Duodenal mucosa (tissue), 2 donors: Measurements from ENCODE around the gene SHC1.
"Not testable (repeated sequence)": the region's sequence is repeated elsewhere in the genome, so short reads cannot be mapped to it uniquely, and the experiment has no call there.

Experiments
- H3K27ac ChIP-seq: one replicate; pipeline ENCODE4 v1.7.0; 2013; ENCODE audit warnings: low read depth, low read length
- H3K27me3 ChIP-seq, 2 donors: one replicate each; pipeline ENCODE4 v1.7.0; 2013; ENCODE audit warnings: low read length in 2 of 2, control low read depth in 1 of 2; ENCODE audit not compliant: insufficient read depth in 2 of 2, control insufficient read depth in 1 of 2
- H3K36me3 ChIP-seq, 2 donors: one replicate each; pipeline ENCODE4 v1.7.0; 2013; ENCODE audit warnings: low read length in 2 of 2, control low read depth in 1 of 2; ENCODE audit not compliant: insufficient read depth in 2 of 2, control insufficient read depth in 1 of 2
- H3K4me1 ChIP-seq, 2 donors: one replicate each; pipeline ENCODE4 v1.7.0; 2013; ENCODE audit warnings: low read length in 2 of 2, control low read depth in 1 of 2; ENCODE audit not compliant: insufficient read depth in 2 of 2, control insufficient read depth in 1 of 2
- H3K4me3 ChIP-seq, 2 donors: one replicate each; pipeline ENCODE4 v1.7.0; 2013; ENCODE audit warnings: low read length in 2 of 2, low read depth in 1 of 2
- H3K9ac ChIP-seq, 2 donors: one replicate each; pipeline ENCODE4 v1.7.0; 2013; ENCODE audit warnings: low read length in 2 of 2, low read depth in 1 of 2
- H3K9me3 ChIP-seq, 2 donors: one replicate each; pipeline ENCODE4 v1.7.0; 2013; ENCODE audit warnings: low read length in 2 of 2, control low read depth in 1 of 2; ENCODE audit not compliant: control insufficient read depth in 1 of 2

The SHC1 gene

DNA sequence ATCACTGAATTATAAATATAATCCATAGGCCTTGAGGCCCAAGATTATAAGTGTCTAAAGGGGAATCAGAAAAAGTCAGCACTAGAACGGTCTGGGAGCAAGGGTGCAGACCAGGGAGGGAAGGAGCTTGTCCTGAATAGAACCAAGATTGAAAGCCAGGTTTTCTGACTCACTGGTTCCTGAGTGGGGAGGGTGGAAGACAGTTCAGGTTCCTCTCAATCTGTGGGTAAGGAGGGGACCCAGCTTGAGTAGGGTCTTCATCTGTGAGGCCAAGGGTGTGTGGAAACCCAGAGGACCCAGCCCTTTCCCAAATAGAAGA is 23.7 kb upstream of the SHC1 start:
- H3K9me3 ChIP-seq: no peaks in the 10 kb centered on the region
- H3K27ac ChIP-seq: no peak overlapping the region
- H3K9ac ChIP-seq: no peak overlapping the region
- H3K36me3 ChIP-seq: peaks cover 4 to 15% of the 10 kb centered on the region in 2 donors
- no peaks in the 10 kb centered on the region for H3K27me3 ChIP-seq
- peaks cover 20 to 34% of the 10 kb centered on the region in 2 donors for H3K4me1 ChIP-seq
- no peak overlapping the region for H3K4me3 ChIP-seq

DNA sequence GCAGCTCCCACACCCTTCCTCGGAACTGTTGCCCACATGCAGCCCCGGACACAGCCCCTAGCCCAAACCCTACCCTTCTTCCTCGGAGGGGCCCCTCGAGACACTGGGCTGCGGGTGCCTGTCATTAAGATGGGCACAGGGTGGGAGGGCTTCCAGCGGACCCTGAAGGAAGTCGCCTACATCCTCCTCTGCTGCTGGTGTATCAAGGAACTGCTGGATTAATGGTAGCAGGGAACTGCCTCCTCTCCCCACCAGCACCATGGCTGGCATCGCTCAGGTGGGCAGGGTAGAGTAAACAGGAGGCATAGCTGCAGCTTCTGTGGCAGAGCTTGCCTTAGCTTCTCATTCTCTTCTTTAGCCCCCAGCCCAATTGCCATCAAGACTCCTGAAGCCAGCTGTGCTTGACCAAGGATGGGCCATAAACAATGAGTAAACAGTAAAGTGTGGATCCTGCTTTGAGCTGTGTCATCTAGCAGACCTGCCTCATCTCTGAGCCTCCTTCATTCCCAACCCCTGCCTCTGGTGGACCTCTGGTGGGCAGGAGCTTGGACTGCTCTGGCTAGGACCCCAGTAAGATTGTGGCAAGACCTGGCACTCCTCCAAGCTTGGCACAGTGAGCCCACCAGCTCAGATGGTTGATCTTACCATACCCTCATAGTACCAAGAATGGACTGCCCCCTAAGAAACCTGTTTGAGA is 23.2 kb upstream of the SHC1 start, which contains the start of gene LENEP:
Gene LENEP (plus strand): TSS at position 15 of the 697 bp plus-strand sequence. CDS start 22 bp downstream, at position 37.
- Histone ChIP-seq H3K27me3 (no peaks in the 10 kb centered on the region), H3K27ac (no peak within 1 kb of the TSS), H3K4me3 (no peak within 1 kb of the TSS), H3K9me3 (no peaks in the 10 kb centered on the region), H3K4me1 (peaks cover 20 to 34% of the 10 kb centered on the region in 2 donors), H3K9ac (no peak within 1 kb of the TSS), H3K36me3 (peaks cover 7 to 20% of the 10 kb centered on the region in 2 donors)

DNA sequence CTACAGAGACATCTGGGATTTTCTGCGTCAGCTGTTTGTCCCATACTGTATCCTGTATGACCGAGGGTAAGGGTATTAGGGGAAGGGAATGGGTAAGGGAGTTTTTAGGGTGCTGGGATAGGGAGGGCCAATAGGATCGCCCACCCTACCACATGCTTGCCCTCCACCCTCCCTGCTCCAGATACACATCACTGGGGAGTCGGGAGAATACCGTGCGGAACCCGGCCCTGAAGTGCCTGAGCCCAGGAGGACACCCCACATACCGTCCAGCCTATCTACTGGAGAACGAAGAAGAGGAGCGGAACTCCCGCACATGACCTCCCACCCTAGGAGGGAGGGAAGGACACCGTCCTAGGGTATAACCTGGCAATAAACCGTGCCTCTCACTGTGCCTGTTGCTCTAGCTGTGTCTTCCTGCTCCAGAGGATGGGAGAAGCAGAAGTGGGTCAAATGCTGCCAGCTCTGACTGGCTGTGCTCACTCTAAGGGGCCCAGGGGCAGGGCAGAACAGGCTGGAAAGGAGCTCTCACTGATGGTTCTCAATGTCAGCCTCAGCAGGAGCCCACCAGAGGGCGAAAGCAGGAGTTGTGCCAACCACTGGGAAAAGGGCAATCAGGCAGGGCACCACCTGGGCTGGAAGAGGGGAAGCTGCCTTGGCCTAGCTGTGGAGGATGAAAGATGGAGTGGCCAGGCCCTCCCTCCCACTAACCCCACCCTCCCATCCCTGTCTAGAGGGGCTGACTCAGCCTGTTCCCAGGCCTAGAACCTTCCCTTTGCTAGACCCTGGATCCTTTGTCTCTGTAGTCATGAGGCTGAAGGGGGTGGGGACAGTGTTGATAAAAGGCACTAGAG is 22.4 kb upstream of the SHC1 start:
- H3K27ac ChIP-seq: no peak overlapping the region
- no peak overlapping the region for H3K9ac ChIP-seq

DNA sequence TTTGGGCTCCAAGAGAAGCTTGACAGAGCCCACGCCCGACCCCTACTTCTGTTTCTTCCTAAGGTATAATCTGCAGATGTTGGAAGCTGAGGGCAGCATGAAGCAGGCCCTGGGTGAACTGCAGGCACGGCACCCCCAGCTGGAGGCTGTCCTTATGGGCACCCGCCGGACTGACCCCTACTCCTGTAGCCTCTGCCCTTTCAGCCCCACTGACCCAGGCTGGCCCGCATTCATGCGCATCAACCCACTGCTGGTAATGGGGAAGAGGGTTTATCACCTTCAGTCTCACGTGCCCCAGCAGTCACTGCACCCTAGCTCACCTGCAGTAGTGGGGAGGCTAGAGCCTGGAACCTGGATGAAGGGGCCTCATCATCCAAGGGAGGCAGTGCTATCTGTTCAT is 19.7 kb upstream of the SHC1 start:
- H3K9me3 ChIP-seq: no peaks in the 10 kb centered on the region
- no peak overlapping the region for H3K27ac ChIP-seq
- H3K36me3 ChIP-seq: peaks cover 13 to 37% of the 10 kb centered on the region in 2 donors
- no peaks in the 10 kb centered on the region for H3K27me3 ChIP-seq
- H3K9ac ChIP-seq: no peak overlapping the region
- peaks cover 20 to 29% of the 10 kb centered on the region in 2 donors for H3K4me1 ChIP-seq
- no peak overlapping the region for H3K4me3 ChIP-seq

More for the DNA sequence above, 22.4 kb upstream of the SHC1 start:
- no peaks in the 10 kb centered on the region for H3K27me3 ChIP-seq
- no peak overlapping the region for H3K4me3 ChIP-seq
- H3K36me3 ChIP-seq: peaks cover 13 to 28% of the 10 kb centered on the region in 2 donors
- H3K9me3 ChIP-seq: no peaks in the 10 kb centered on the region
- H3K4me1 ChIP-seq: peaks cover 27 to 38% of the 10 kb centered on the region in 2 donors

DNA sequence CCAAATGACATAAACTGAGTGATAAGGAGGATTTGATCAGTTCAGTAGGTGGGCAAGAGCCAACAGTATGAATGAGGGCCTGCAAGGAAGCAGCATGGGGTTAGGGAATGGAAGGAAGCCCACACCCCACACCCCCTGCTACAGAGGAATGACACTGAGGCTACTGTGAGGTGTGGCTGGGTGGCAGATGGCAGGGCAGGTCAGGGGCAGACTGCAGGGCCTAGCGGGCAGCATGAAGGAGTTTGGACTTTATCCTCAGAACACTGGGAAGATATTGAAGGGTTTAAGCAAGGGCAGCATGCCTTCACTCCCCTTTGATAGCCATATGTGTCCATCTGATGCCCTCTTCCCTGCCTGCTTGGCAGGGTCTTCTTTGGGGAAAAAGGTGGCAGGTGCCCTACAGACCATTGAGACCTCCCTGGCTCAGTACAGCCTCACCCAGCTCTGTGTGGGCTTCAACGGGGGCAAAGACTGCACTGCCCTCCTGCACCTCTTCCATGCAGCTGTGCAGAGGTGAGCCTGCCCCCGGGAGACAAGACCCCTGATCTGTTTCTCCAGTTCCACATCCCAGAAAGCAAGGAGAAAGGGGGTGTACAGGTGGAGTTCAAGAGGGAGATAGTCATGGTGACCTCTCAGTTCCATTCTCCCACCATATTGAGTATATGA is 18.8 kb upstream of the SHC1 start:
- H3K36me3 ChIP-seq: peaks cover 13 to 37% of the 10 kb centered on the region in 2 donors
- H3K27ac ChIP-seq: no peak overlapping the region
- peak overlapping the region in 1 of 2 donors; percentile 38 for H3K4me3 ChIP-seq
- H3K27me3 ChIP-seq: no peaks in the 10 kb centered on the region
- H3K9me3 ChIP-seq: no peaks in the 10 kb centered on the region
- no peak overlapping the region for H3K9ac ChIP-seq
- peaks cover 20 to 23% of the 10 kb centered on the region in 2 donors for H3K4me1 ChIP-seq

DNA sequence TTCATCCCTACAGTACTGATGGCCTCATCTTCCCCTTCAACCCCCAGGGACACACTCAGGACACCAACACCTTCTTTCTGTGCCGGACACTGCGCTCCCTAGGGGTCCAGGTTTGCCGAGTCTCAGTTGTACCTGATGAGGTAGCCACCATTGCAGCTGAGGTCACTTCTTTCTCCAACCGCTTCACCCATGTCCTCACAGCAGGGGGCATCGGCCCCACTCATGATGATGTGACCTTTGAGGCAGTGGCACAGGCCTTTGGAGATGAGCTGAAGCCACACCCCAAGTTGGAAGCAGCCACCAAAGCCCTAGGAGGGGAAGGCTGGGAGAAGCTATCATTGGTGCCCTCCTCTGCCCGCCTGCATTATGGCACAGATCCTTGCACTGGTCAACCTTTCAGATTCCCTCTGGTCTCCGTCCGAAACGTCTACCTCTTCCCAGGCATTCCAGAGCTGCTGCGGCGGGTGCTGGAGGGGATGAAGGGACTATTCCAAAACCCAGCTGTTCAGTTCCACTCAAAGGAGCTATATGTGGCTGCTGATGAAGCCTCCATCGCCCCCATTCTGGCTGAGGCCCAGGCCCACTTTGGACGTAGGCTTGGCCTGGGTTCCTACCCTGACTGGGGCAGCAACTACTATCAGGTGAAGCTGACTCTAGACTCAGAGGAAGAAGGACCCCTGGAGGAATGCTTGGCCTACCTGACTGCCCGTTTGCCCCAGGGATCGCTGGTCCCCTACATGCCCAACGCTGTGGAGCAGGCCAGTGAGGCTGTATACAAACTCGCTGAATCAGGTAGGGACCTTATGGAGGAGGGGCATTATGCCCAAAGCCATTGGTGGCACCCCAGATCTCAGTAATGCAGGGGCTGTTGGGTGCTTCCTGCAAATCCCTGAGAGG is 17.8 kb upstream of the SHC1 start:
- Histone ChIP-seq H3K27ac (no peak overlapping the region), H3K4me1 (peaks cover 27 to 30% of the 10 kb centered on the region in 2 donors), H3K9me3 (no peaks in the 10 kb centered on the region), H3K36me3 (peaks cover 13 to 37% of the 10 kb centered on the region in 2 donors), H3K4me3 (no peak overlapping the region), H3K27me3 (no peaks in the 10 kb centered on the region), H3K9ac (no peak overlapping the region)

DNA sequence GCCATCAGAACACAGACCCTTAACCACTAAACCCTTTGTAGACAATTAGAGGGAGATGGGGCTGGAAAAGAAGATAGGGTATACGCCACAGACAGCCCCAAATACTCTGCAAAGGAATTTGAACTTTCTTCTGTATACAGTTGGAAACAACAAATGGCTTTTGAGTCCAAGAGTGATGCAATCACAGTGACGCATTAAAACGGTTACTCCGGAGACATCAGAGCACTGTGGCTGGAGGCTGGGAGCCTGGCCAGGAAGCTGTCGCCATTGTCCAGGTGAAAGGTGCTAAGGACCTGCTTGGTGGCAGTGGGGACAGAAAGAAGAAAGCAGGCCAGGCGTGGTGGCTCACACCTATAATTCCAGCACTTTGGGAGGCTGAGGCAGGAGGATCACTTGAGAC is 16.8 kb upstream of the SHC1 start:
- H3K4me1 ChIP-seq: peaks cover 29 to 35% of the 10 kb centered on the region in 2 donors
- peaks cover 13 to 33% of the 10 kb centered on the region in 2 donors for H3K36me3 ChIP-seq
- no peak overlapping the region for H3K4me3 ChIP-seq
- H3K27me3 ChIP-seq: no peaks in the 10 kb centered on the region
- no peak overlapping the region for H3K9ac ChIP-seq
- no peak overlapping the region for H3K27ac ChIP-seq
- no peaks in the 10 kb centered on the region for H3K9me3 ChIP-seq

DNA sequence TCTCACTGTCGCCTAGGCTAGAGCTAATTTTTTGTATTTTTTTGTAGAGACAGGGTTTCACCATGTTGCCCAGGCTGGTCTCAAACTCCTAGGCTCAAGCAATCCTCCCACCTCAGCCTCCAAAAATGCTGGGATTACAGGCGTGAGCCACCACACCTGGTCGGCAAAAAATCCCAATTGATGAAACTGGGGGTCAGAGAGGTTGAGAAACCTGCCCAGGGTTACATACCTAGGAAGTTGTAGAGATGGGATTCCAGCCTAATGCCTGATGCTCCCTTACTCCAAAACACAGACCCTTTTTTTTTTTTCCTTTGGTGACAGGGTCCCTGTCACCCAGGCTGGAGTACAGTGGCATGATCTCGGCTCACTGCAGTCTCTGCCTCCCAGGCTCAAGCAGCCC is 16.2 kb upstream of the SHC1 start:
- not testable (repeated sequence) for H3K4me3 ChIP-seq, H3K27ac ChIP-seq, H3K9me3 ChIP-seq, H3K9ac ChIP-seq, H3K27me3 ChIP-seq
- Histone ChIP-seq H3K4me1 (peaks cover 31 to 37% of the 10 kb centered on the region in 2 donors), H3K36me3 (peaks cover 13 to 33% of the 10 kb centered on the region in 2 donors)

DNA sequence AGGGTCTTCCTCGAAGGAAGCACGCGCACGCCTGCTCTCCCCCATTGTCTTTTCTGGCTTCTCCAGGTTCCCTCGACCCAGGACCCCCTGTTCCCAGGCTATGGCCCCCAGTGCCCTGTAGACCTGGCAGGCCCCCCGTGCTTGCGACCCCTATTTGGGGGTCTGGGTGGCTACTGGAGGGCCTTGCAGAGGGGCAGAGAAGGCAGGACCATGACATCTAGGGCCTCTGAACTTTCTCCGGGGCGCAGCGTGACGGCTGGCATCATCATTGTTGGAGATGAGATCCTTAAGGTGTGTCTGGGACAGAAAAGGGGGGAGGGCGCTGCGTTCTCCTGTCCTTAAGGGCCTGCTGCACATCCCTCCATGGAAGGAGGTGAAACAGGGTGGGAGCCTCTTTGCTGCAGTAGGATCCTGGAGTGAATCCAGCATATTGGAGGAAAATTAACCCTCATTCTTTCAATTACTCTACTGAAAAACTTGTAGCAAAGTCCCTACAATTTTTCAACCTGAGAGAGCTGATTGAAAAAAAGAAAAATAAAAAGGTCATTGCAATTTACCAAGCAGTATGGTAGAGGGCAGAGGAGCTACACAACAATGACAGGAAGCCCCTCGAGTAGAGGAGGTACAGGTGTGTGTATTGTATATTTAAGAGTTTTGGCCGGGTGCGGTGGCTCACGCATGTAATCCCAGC is 13.4 kb upstream of the SHC1 start:
- Histone ChIP-seq H3K27me3 (no peaks in the 10 kb centered on the region), H3K4me1 (peaks cover 19 to 27% of the 10 kb centered on the region in 2 donors), H3K36me3 (peaks cover 8 to 23% of the 10 kb centered on the region in 2 donors), H3K4me3 (peak overlapping the region; percentile 96 to 98), H3K9me3 (no peaks in the 10 kb centered on the region), H3K27ac (no peak overlapping the region), H3K9ac (peak overlapping the region; percentile 78 to 93)
